GM12878 (cell line): ENCODE results near the gene GPSM3. TPM values are rescaled to one million over a fixed set of nuclear protein-coding genes. Genes with fewer than 3 reads are reported as not detected.
"Not testable (repeated sequence)": the region's sequence is repeated elsewhere in the genome, so short reads cannot be mapped to it uniquely, and the experiment has no call there.

Source experiments
- ATAC-seq: fragments of 200-7000 bp; cut with Tn5 transposase; 3 replicates; pipeline ENCODE4 v1.9.1; 2020; ENCODE audit warnings: mild to moderate bottlenecking, moderate library complexity
- BruUV-seq: library from RNA; stranded (reverse); fragments of 400-500 nt; replicated peaks from 2 replicates; lab custom pipeline; 2021; lab: Mats Ljungman, UMichigan
- CTCF ChIA-PET: fragments of 300-600 bp; sonication (Branson Sonifier 250); formaldehyde crosslinking; extraction: SDS; loops from one replicate; lab custom pipeline; 2021; ENCODE audit warnings: inconsistent platforms; lab: Yijun Ruan, JAX
- POLR2A ChIA-PET: fragments of 350-600 bp; formaldehyde crosslinking; extraction: SDS; loops from one replicate; lab custom pipeline; 2021; ENCODE audit warnings: inconsistent platforms; lab: Charles Lee
- RAD21 ChIA-PET: fragments of 300-600 bp; sonication (Branson Sonifier 250); formaldehyde crosslinking; loops from one replicate; lab custom pipeline; 2023; ENCODE audit warnings: antibody characterized with exemption; ENCODE audit not compliant: unreplicated experiment; lab: Charles Lee
- SMC1A ChIA-PET: fragments of 300-600 bp; sonication (Branson Sonifier 250); formaldehyde crosslinking; loops from one replicate; lab custom pipeline; 2023; ENCODE audit not compliant: unreplicated experiment, uncharacterized antibody; lab: Charles Lee
- DNase-seq: peaks from one replicate; pipeline ENCODE4 v3.0.0-alpha.2; 2011; ENCODE audit warnings: low read depth, low spot score
- FAIRE-seq: peaks from 3 replicates; lab custom pipeline; 2011; peaks lifted over from hg19 to GRCh38; lab: Jason Lieb, UNC
- H2AFZ ChIP-seq: 2 replicates; pipeline ENCODE4 v1.6.0; 2011; ENCODE audit warnings: low read depth, low read length, control low read depth; ENCODE audit not compliant: control insufficient read depth
- H3K27ac ChIP-seq: 2 replicates; pipeline ENCODE4 v1.5.1; 2011; ENCODE audit warnings: control low read depth; ENCODE audit not compliant: control insufficient read depth, insufficient read depth
- H3K27me3 ChIP-seq, 2 experiments: replicated peaks in 1 of 2; 2 replicates each; pipeline versions ENCODE4 v1.6.0 to v1.6.1; 2011; ENCODE audit warnings: low read length in 1 of 2; ENCODE audit not compliant: control insufficient read depth in 2 of 2, insufficient read depth in 2 of 2
- H3K36me3 ChIP-seq, 2 experiments: 2 replicates each; pipeline ENCODE4 v1.5.1; 2011; ENCODE audit warnings: low read length in 1 of 2; ENCODE audit not compliant: control insufficient read depth in 2 of 2, insufficient read depth in 2 of 2
- H3K4me1 ChIP-seq: 2 replicates; pipeline ENCODE4 v1.6.1; 2011; ENCODE audit warnings: mild to moderate bottlenecking, low read length, moderate library complexity, mixed read lengths; ENCODE audit not compliant: control insufficient read depth, insufficient read depth
- H3K4me2 ChIP-seq: 2 replicates; pipeline ENCODE4 v1.6.0; 2011; ENCODE audit warnings: control low read depth; ENCODE audit not compliant: control insufficient read depth, insufficient read depth
- H3K4me3 ChIP-seq: fragments of 200-600 bp; sonication (generic); 2 replicates; pipeline ENCODE4 v1.5.1; 2016
- H3K79me2 ChIP-seq: 2 replicates; pipeline ENCODE4 v1.6.0; 2011; ENCODE audit warnings: low read length; ENCODE audit not compliant: control insufficient read depth, insufficient read depth
- H3K9ac ChIP-seq: 2 replicates; pipeline ENCODE4 v1.8.0; 2011; ENCODE audit warnings: low read length, control low read depth, mixed read lengths; ENCODE audit not compliant: control insufficient read depth, insufficient read depth
- H3K9me3 ChIP-seq: replicated peaks from 3 replicates; pipeline ENCODE4 v1.5.1; 2011; ENCODE audit warnings: mild to moderate bottlenecking, low read length; ENCODE audit not compliant: control insufficient read depth, insufficient read depth
- H4K20me1 ChIP-seq: 2 replicates; pipeline ENCODE4 v1.6.0; 2011; ENCODE audit not compliant: control insufficient read depth, insufficient read depth
- NKRF ChIP-seq: fragments of 450-650 bp; conservative IDR thresholded peaks from 2 replicates; pipeline ENCODE4 v1.6.1; 2017; ENCODE audit warnings: mild to moderate bottlenecking, moderate library complexity
- WGBS: methylation state at CpG from one replicate; pipeline ENCODE4 v1.1.6; 2016; ENCODE audit warnings: low lambda C conversion rate; ENCODE audit not compliant: insufficient replicate concordance, insufficient coverage; ENCODE audit errors: missing lambda C conversion rate; 5-methylcytosine and 5-hydroxymethylcytosine counted together
- in situ Hi-C: fragments of 300-500 bp; cut with MboI; formaldehyde crosslinking; loops from 9 replicates; pipeline ENCODE4 v1.14.3; 2018; ENCODE audit warnings: mixed read lengths
- intact Hi-C: fragments of 100-400 bp; cut with micrococcal nuclease; formaldehyde crosslinking; loops from one replicate; pipeline ENCODE4 v1.14.2; 2022; ENCODE audit not compliant: unreplicated experiment
- microRNA-seq: library from miRNA; unstranded; fragments of <30 nt; microRNA quantifications from one replicate; pipeline ENCODE4, GENCODE V29; 2018
- polyA plus RNA-seq, 11 experiments: library from polyadenylated mRNA; depleted of rRNA in 4 of 11; unstranded in 6 of 11; stranded (reverse) in 5 of 11; fragments of >200 nt; fragmentation: Nextera tagmentation in 4 of 11; fragmentation: Illumina TruSeq in 1 of 11; extraction: Ambion mirVana in 4 of 11; extraction: Trizol in 1 of 11; gene quantifications; 1 replicate in 1 of 11; 2 replicates in 10 of 11; pipeline versions ENCODE4 v1.2.1 to v1.2.3, GENCODE V29; 2011 to 2016; ENCODE audit warnings: inconsistent platforms in 2 of 11, missing spikeins in 2 of 11, low read depth in 1 of 11
- small RNA-seq: library from RNA; depleted of rRNA; stranded (forward); fragments of <200 nt; gene quantifications from one replicate; pipeline ENCODE3, GENCODE V24; 2014
- total RNA-seq, 4 experiments: library from RNA; depleted of rRNA in 3 of 4; stranded (reverse); fragments of >200 nt in 3 of 4; fragmentation: Illumina TruSeq in 1 of 4; extraction: Trizol in 1 of 4; gene quantifications; 2 replicates each; pipeline versions ENCODE4 v1.2.1 to v1.2.3, GENCODE V29; 2013 to 2021

Gene GPSM3
- total and polyA plus RNA-seq, 10 of the 15 experiments (the other 5 are each of a cell fraction or from before 2014, with no cell fraction given), result 22.0 to 137 (median 113) TPM

GRCh38 chr6:32146287-32146686 is 46.2 kb downstream of the GPSM3 start (continued):
- no peak for TF ChIP-seq NKRF

GRCh38 chr6:32144238-32144637 is 48.2 kb downstream of the GPSM3 start:
- H3K36me3 ChIP-seq, H3K4me1 ChIP-seq, in situ Hi-C loops, H3K79me2 ChIP-seq, intact Hi-C loops, SMC1A ChIA-PET, ATAC-seq, DNase-seq, H4K20me1 ChIP-seq, CTCF ChIA-PET, H3K4me2 ChIP-seq, BruUV-seq, H3K9me3 ChIP-seq, FAIRE-seq, H3K4me3 ChIP-seq, H3K27ac ChIP-seq, H3K9ac ChIP-seq, H2AFZ ChIP-seq, RAD21 ChIA-PET: not testable (repeated sequence)
- POLR2A ChIA-PET, result interaction anchor here (0.6 kb wide), 2 partner anchors 178 to 303 kb away, joined by 3 to 5 read pairs; no protein-coding TSS in a partner anchor
- WGBS, result 78% methylated on average over 7 of the region's 7 CpGs
- peaks cover 2 to 12% of the 10 kb centered on the region in 2 experiments; a peak in 3 of 4 replicates for H3K27me3 ChIP-seq

Small RNAs within 50 kb of the gene (microRNA-seq; reads per million reads assigned to microRNA genes)
- gene MIR6721 (0.56 reads per million), gene MIR6833 (not detected)

Small RNAs within 50 kb of the gene (small RNA-seq; reads per million reads assigned to genes)
- gene AL662884.1 (not detected), gene MIR6833 (not detected)

Other genes with a start within 250 kb of the GPSM3 start
Only the 7 nearest of the 21 such genes appear.
- 21.7 and 25.5 TPM in 2 replicates for gene PPT2, start 38.5 kb downstream of the GPSM3 start, total RNA-seq (2014; rRNA removed)
- 2.7 and 2.9 TPM in 2 replicates for gene PPT2, start 38.5 kb downstream of the GPSM3 start, total RNA-seq (2014; rRNA removed; fragmentation: Illumina TruSeq; extraction: Trizol)
- 7.3 and 7.9 TPM in 2 replicates for gene PPT2, start 38.5 kb downstream of the GPSM3 start, total RNA-seq (2021)
- gene PPT2, start 38.5 kb downstream of the GPSM3 start, polyA plus RNA-seq (2011; rRNA removed), result 4.2 and 6.9 TPM in 2 replicates
- 6.3 and 6.7 TPM in 2 replicates for gene PPT2, start 38.5 kb downstream of the GPSM3 start, polyA plus RNA-seq (2014; fragmentation: Illumina TruSeq; extraction: Trizol)
- gene PPT2, start 38.5 kb downstream of the GPSM3 start, polyA plus RNA-seq (2014; fragmentation: Nextera tagmentation; extraction: Ambion mirVana), result 1 to 10 TPM; 1.3 to 2.5 TPM
- gene PPT2, start 38.5 kb downstream of the GPSM3 start, polyA plus RNA-seq (2014; rRNA removed), result 6.8 and 7.6 TPM in 2 replicates
- gene PPT2, start 38.5 kb downstream of the GPSM3 start, polyA plus RNA-seq (2016; fragmentation: Nextera tagmentation; extraction: Ambion mirVana), result 1 to 10 TPM; 3.4 to 4.8 TPM
- gene EGFL8, start 28.0 kb downstream of the GPSM3 start, total RNA-seq (2014; rRNA removed), result 0.90 and 2.7 TPM in 2 replicates
- 0.60 and 1.9 TPM in 2 replicates for gene EGFL8, start 28.0 kb downstream of the GPSM3 start, total RNA-seq (2014; rRNA removed; fragmentation: Illumina TruSeq; extraction: Trizol)
- gene EGFL8, start 28.0 kb downstream of the GPSM3 start, total RNA-seq (2021), result 2.6 and 3.0 TPM in 2 replicates
- gene EGFL8, start 28.0 kb downstream of the GPSM3 start, polyA plus RNA-seq (2011; rRNA removed), result 1.8 and 2.2 TPM in 2 replicates
- 2.3 and 6.0 TPM in 2 replicates for gene EGFL8, start 28.0 kb downstream of the GPSM3 start, polyA plus RNA-seq (2014; fragmentation: Illumina TruSeq; extraction: Trizol)
- gene EGFL8, start 28.0 kb downstream of the GPSM3 start, polyA plus RNA-seq (2014; fragmentation: Nextera tagmentation; extraction: Ambion mirVana), result under 1 TPM; 0.27 to 0.84 TPM
- gene EGFL8, start 28.0 kb downstream of the GPSM3 start, polyA plus RNA-seq (2014; rRNA removed), result 2.4 and 3.5 TPM in 2 replicates
- under 1 TPM; 0.07 to 0.28 TPM for gene EGFL8, start 28.0 kb downstream of the GPSM3 start, polyA plus RNA-seq (2016; fragmentation: Nextera tagmentation; extraction: Ambion mirVana)
- 31.5 and 36.2 TPM in 2 replicates for gene AGPAT1, start 16.6 kb downstream of the GPSM3 start, total RNA-seq (2014; rRNA removed)
- 14.0 and 15.7 TPM in 2 replicates for gene AGPAT1, start 16.6 kb downstream of the GPSM3 start, total RNA-seq (2014; rRNA removed; fragmentation: Illumina TruSeq; extraction: Trizol)
- gene AGPAT1, start 16.6 kb downstream of the GPSM3 start, total RNA-seq (2021), result 31.5 and 34.7 TPM in 2 replicates
- 10.5 and 26.8 TPM in 2 replicates for gene AGPAT1, start 16.6 kb downstream of the GPSM3 start, polyA plus RNA-seq (2011; rRNA removed)
- gene AGPAT1, start 16.6 kb downstream of the GPSM3 start, polyA plus RNA-seq (2014; fragmentation: Illumina TruSeq; extraction: Trizol), result 33.3 and 39.5 TPM in 2 replicates
- 10 to 100 TPM; 13.9 to 15.3 TPM for gene AGPAT1, start 16.6 kb downstream of the GPSM3 start, polyA plus RNA-seq (2014; fragmentation: Nextera tagmentation; extraction: Ambion mirVana)
- 29.2 and 32.0 TPM in 2 replicates for gene AGPAT1, start 16.6 kb downstream of the GPSM3 start, polyA plus RNA-seq (2014; rRNA removed)
- gene AGPAT1, start 16.6 kb downstream of the GPSM3 start, polyA plus RNA-seq (2016; fragmentation: Nextera tagmentation; extraction: Ambion mirVana), result 10 to 100 TPM; 18.1 to 22.5 TPM
- 51.6 and 61.4 TPM in 2 replicates for gene RNF5, start 14.2 kb downstream of the GPSM3 start, total RNA-seq (2014; rRNA removed)
- gene RNF5, start 14.2 kb downstream of the GPSM3 start, total RNA-seq (2014; rRNA removed; fragmentation: Illumina TruSeq; extraction: Trizol), result 42.2 and 42.4 TPM in 2 replicates
- 51.6 and 52.1 TPM in 2 replicates for gene RNF5, start 14.2 kb downstream of the GPSM3 start, total RNA-seq (2021)
- gene RNF5, start 14.2 kb downstream of the GPSM3 start, polyA plus RNA-seq (2011; rRNA removed), result 75.2 and 75.6 TPM in 2 replicates
- gene RNF5, start 14.2 kb downstream of the GPSM3 start, polyA plus RNA-seq (2014; fragmentation: Illumina TruSeq; extraction: Trizol), result 74.1 and 82.8 TPM in 2 replicates
- gene RNF5, start 14.2 kb downstream of the GPSM3 start, polyA plus RNA-seq (2014; fragmentation: Nextera tagmentation; extraction: Ambion mirVana), result 10 to 100 TPM; 31.4 to 42.0 TPM
- gene RNF5, start 14.2 kb downstream of the GPSM3 start, polyA plus RNA-seq (2014; rRNA removed), result 72.6 and 74.1 TPM in 2 replicates
- gene RNF5, start 14.2 kb downstream of the GPSM3 start, polyA plus RNA-seq (2016; fragmentation: Nextera tagmentation; extraction: Ambion mirVana), result 100 to 1,000 TPM; 105 to 114 TPM
- gene AGER, start 8.4 kb downstream of the GPSM3 start, total RNA-seq (2014; rRNA removed), result 2.9 and 3.7 TPM in 2 replicates
- 3.1 and 3.8 TPM in 2 replicates for gene AGER, start 8.4 kb downstream of the GPSM3 start, total RNA-seq (2014; rRNA removed; fragmentation: Illumina TruSeq; extraction: Trizol)
- gene AGER, start 8.4 kb downstream of the GPSM3 start, total RNA-seq (2021), result 15.4 and 15.7 TPM in 2 replicates
- 8.7 and 9.1 TPM in 2 replicates for gene AGER, start 8.4 kb downstream of the GPSM3 start, polyA plus RNA-seq (2011; rRNA removed)
- 6.1 and 9.6 TPM in 2 replicates for gene AGER, start 8.4 kb downstream of the GPSM3 start, polyA plus RNA-seq (2014; fragmentation: Illumina TruSeq; extraction: Trizol)
- gene AGER, start 8.4 kb downstream of the GPSM3 start, polyA plus RNA-seq (2014; fragmentation: Nextera tagmentation; extraction: Ambion mirVana), result 1 to 10 TPM; 1.1 to 3.9 TPM
- 14.5 and 18.2 TPM in 2 replicates for gene AGER, start 8.4 kb downstream of the GPSM3 start, polyA plus RNA-seq (2014; rRNA removed)
- 1 to 10 TPM; 2.2 to 3.0 TPM for gene AGER, start 8.4 kb downstream of the GPSM3 start, polyA plus RNA-seq (2016; fragmentation: Nextera tagmentation; extraction: Ambion mirVana)
- gene PBX2, start 2.4 kb downstream of the GPSM3 start, total RNA-seq (2014; rRNA removed), result 19.3 and 20.8 TPM in 2 replicates
- 20.3 and 21.8 TPM in 2 replicates for gene PBX2, start 2.4 kb downstream of the GPSM3 start, total RNA-seq (2014; rRNA removed; fragmentation: Illumina TruSeq; extraction: Trizol)
- 59.6 and 66.5 TPM in 2 replicates for gene PBX2, start 2.4 kb downstream of the GPSM3 start, total RNA-seq (2021)
- gene PBX2, start 2.4 kb downstream of the GPSM3 start, polyA plus RNA-seq (2011; rRNA removed), result 35.7 and 48.8 TPM in 2 replicates
- 50.7 and 50.9 TPM in 2 replicates for gene PBX2, start 2.4 kb downstream of the GPSM3 start, polyA plus RNA-seq (2014; fragmentation: Illumina TruSeq; extraction: Trizol)
- gene PBX2, start 2.4 kb downstream of the GPSM3 start, polyA plus RNA-seq (2014; fragmentation: Nextera tagmentation; extraction: Ambion mirVana), result 1 to 10 TPM in 1 of 2 experiments, under 1 TPM in 1; 0.84 to 1.2 TPM
- gene PBX2, start 2.4 kb downstream of the GPSM3 start, polyA plus RNA-seq (2014; rRNA removed), result 58.0 and 73.3 TPM in 2 replicates
- 1 to 10 TPM; 2.7 to 3.7 TPM for gene PBX2, start 2.4 kb downstream of the GPSM3 start, polyA plus RNA-seq (2016; fragmentation: Nextera tagmentation; extraction: Ambion mirVana)
- gene NOTCH4, start 31.4 kb upstream of the GPSM3 start, total RNA-seq (2014; rRNA removed), result 1.1 and 1.7 TPM in 2 replicates
- 0.83 and 1.1 TPM in 2 replicates for gene NOTCH4, start 31.4 kb upstream of the GPSM3 start, total RNA-seq (2014; rRNA removed; fragmentation: Illumina TruSeq; extraction: Trizol)
- 1.7 and 1.8 TPM in 2 replicates for gene NOTCH4, start 31.4 kb upstream of the GPSM3 start, total RNA-seq (2021)
- 3.0 and 3.3 TPM in 2 replicates for gene NOTCH4, start 31.4 kb upstream of the GPSM3 start, polyA plus RNA-seq (2011; rRNA removed)
- 0.78 and 1.1 TPM in 2 replicates for gene NOTCH4, start 31.4 kb upstream of the GPSM3 start, polyA plus RNA-seq (2014; fragmentation: Illumina TruSeq; extraction: Trizol)
- gene NOTCH4, start 31.4 kb upstream of the GPSM3 start, polyA plus RNA-seq (2014; fragmentation: Nextera tagmentation; extraction: Ambion mirVana), result under 1 TPM; 0.66 to 0.77 TPM
- gene NOTCH4, start 31.4 kb upstream of the GPSM3 start, polyA plus RNA-seq (2014; rRNA removed), result 1.6 and 2.3 TPM in 2 replicates
- gene NOTCH4, start 31.4 kb upstream of the GPSM3 start, polyA plus RNA-seq (2016; fragmentation: Nextera tagmentation; extraction: Ambion mirVana), result 1 to 10 TPM; 1.6 to 3.2 TPM